ENCODE measurements around the gene MT2A. TPM values are rescaled to one million over a fixed set of nuclear protein-coding genes. Genes with fewer than 3 reads are reported as not detected.
A peak's percentile ranks its signal among the peaks of the same experiment; 100 is the strongest.

Gene MT2A
- total RNA-seq, 4 donors from 2014 or later: 0.69 to 152 (median 17.4) TPM

- TF ChIP-seq CTCF (IDR thresholded peaks at IDR 0.05) (no peak), POLR2A (IDR thresholded peaks at IDR 0.05) (no peak)
- intact Hi-C loops (cut with DNase I; ENCODE audit: low total_unique reads): no loop called here
- no peak for DNase-seq
- Histone ChIP-seq H3K4me3 (peak within 1 kb of the TSS in 1 of 2 donors; percentile 3), H3K4me1 (peaks cover 0 to 8% of the 10 kb centered on the region in 2 donors), H3K27me3 (no peaks in the 10 kb centered on the region), H3K36me3 (no peaks in the 10 kb centered on the region), H3K9me3 (no peaks in the 10 kb centered on the region), H3K27ac (no peak within 1 kb of the TSS)
Measured at GRCh38 chr16:56589141-56590039, 19.0 kb upstream of the MT2A start, which contains the start of gene MT3. TSS of gene MT3 (plus strand) at chr16:56589528. CDS start at chr16:56589591, 63 bp downstream.

- no peak overlapping the region for H3K27ac ChIP-seq
- DNase-seq: no peak
- intact Hi-C loops (cut with DNase I; ENCODE audit: low total_unique reads): no loop called here
- peaks cover 0 to 8% of the 10 kb centered on the region in 2 donors for H3K4me1 ChIP-seq
- TF ChIP-seq POLR2A (IDR thresholded peaks at IDR 0.05) (no peak), CTCF (IDR thresholded peaks at IDR 0.05) (no peak)
- H3K9me3 ChIP-seq: no peaks in the 10 kb centered on the region
- H3K4me3 ChIP-seq: no peak overlapping the region
- H3K36me3 ChIP-seq: no peaks in the 10 kb centered on the region
- H3K27me3 ChIP-seq: no peaks in the 10 kb centered on the region
Measured at GRCh38 chr16:56591377-56592060, 16.9 kb upstream of the MT2A start.

- intact Hi-C loops (cut with DNase I; ENCODE audit: low total_unique reads): no loop called here
- no peak for TF ChIP-seq POLR2A (IDR thresholded peaks at IDR 0.05)
- no peak for TF ChIP-seq CTCF (IDR thresholded peaks at IDR 0.05)
Measured at GRCh38 chr16:56593573-56594291, 14.7 kb upstream of the MT2A start.

GRCh38 chr16:56594292-56594619, 14.1 kb upstream of the MT2A start:
- Histone ChIP-seq H3K27ac (no peak overlapping the region), H3K9me3 (no peaks in the 10 kb centered on the region), H3K4me3 (no peak overlapping the region), H3K36me3 (no peaks in the 10 kb centered on the region), H3K4me1 (peaks cover 0 to 5% of the 10 kb centered on the region in 2 donors), H3K27me3 (no peaks in the 10 kb centered on the region)
- intact Hi-C loops (cut with DNase I; ENCODE audit: low total_unique reads): no loop called here
- TF ChIP-seq POLR2A (IDR thresholded peaks at IDR 0.05): no peak
- TF ChIP-seq CTCF (IDR thresholded peaks at IDR 0.05): no peak
- no peak for DNase-seq

More at GRCh38 chr16:56593573-56594291, 14.7 kb upstream of the MT2A start:
- Histone ChIP-seq H3K4me1 (peaks cover 0 to 8% of the 10 kb centered on the region in 2 donors), H3K4me3 (no peak overlapping the region), H3K27me3 (no peaks in the 10 kb centered on the region), H3K9me3 (no peaks in the 10 kb centered on the region), H3K27ac (no peak overlapping the region), H3K36me3 (no peaks in the 10 kb centered on the region)
- DNase-seq: no peak
